HEK293T (cell line): ENCODE measurements around the gene BCAR3.

Source experiments
- CTCF ChIA-PET: fragments of 350-600 bp; formaldehyde crosslinking; extraction: SDS; loops from one replicate; lab custom pipeline; 2021; ENCODE audit warnings: antibody characterized with exemption, inconsistent platforms; lab: Yijun Ruan, JAX
- POLR2A ChIA-PET: fragments of 350-600 bp; formaldehyde crosslinking; extraction: SDS; loops from one replicate; lab custom pipeline; 2020; ENCODE audit warnings: antibody characterized with exemption, inconsistent platforms; lab: Yijun Ruan, JAX
- DNase-seq: peaks from one replicate; pipeline ENCODE4 v3.0.0; 2012; ENCODE audit warnings: mixed read lengths; ENCODE audit errors: extremely low spot score
- ARNT ChIP-seq: fragments of 450-650 bp; IDR thresholded peaks from 2 replicates; pipeline ENCODE4 v1.6.1; 2017; ENCODE audit warnings: mild to moderate bottlenecking
- BHLHE40 ChIP-seq: fragments of 450-650 bp; IDR thresholded peaks from 2 replicates; pipeline ENCODE4 v1.6.1; 2016; ENCODE audit warnings: mild to moderate bottlenecking, moderate library complexity, borderline replicate concordance
- CTBP1 ChIP-seq: fragments of 450-650 bp; IDR thresholded peaks from 2 replicates; pipeline ENCODE4 v1.6.1; 2016; ENCODE audit warnings: borderline replicate concordance
- ELF4 ChIP-seq: fragments of 450-650 bp; IDR thresholded peaks from 2 replicates; pipeline ENCODE4 v1.6.1; 2017; ENCODE audit warnings: antibody characterized with exemption
- FOXA1 ChIP-seq: fragments of 450-650 bp; IDR thresholded peaks from 2 replicates; pipeline ENCODE4 v1.6.1; 2016; ENCODE audit warnings: mild to moderate bottlenecking
- FOXK2 ChIP-seq: fragments of 450-650 bp; IDR thresholded peaks from 2 replicates; pipeline ENCODE4 v1.6.1; 2016; ENCODE audit warnings: mild to moderate bottlenecking
- FOXM1 ChIP-seq: fragments of 450-650 bp; IDR thresholded peaks from 2 replicates; pipeline ENCODE4 v1.6.1; 2017; ENCODE audit warnings: mild to moderate bottlenecking, borderline replicate concordance
- HDGF ChIP-seq: fragments of 450-650 bp; IDR thresholded peaks from 2 replicates; pipeline ENCODE4 v1.6.1; 2017; ENCODE audit warnings: antibody characterized with exemption, borderline replicate concordance
- L3MBTL2 ChIP-seq: fragments of 450-650 bp; conservative IDR thresholded peaks from 2 replicates; pipeline ENCODE4 v1.6.1; 2016; ENCODE audit warnings: mild to moderate bottlenecking
- LEF1 ChIP-seq: fragments of 450-650 bp; IDR thresholded peaks from 2 replicates; pipeline ENCODE4 v1.6.1; 2017; ENCODE audit warnings: mild to moderate bottlenecking, borderline replicate concordance
- NFRKB ChIP-seq: fragments of 450-650 bp; IDR thresholded peaks from 2 replicates; pipeline ENCODE4 v1.6.1; 2016; ENCODE audit warnings: mild to moderate bottlenecking, moderate library complexity
- PKNOX1 ChIP-seq: fragments of 450-650 bp; IDR thresholded peaks from 2 replicates; pipeline ENCODE4 v1.6.1; 2016
- SP1 ChIP-seq: fragments of 450-650 bp; IDR thresholded peaks from 2 replicates; pipeline ENCODE4 v1.6.1; 2017
- SUZ12 ChIP-seq: fragments of 450-650 bp; IDR thresholded peaks from 2 replicates; pipeline ENCODE4 v1.6.1; 2016; ENCODE audit warnings: mild to moderate bottlenecking
- TARDBP ChIP-seq: fragments of 450-650 bp; IDR thresholded peaks from 2 replicates; pipeline ENCODE4 v1.6.1; 2016
- ZNF384 ChIP-seq: fragments of 450-650 bp; IDR thresholded peaks from 2 replicates; pipeline ENCODE4 v1.6.1; 2016

Gene BCAR3

GRCh38 chr1:93692983-93693591 lies 11.4 kb upstream of the BCAR3 start:
- no peak for TF ChIP-seq BHLHE40
- no peak for TF ChIP-seq ARNT
- TF ChIP-seq FOXK2: no peak
- TF ChIP-seq ELF4: no peak
- no peak for TF ChIP-seq NFRKB
- TF ChIP-seq FOXM1: no peak
- ChIA-PET POLR2A (no interaction called here), CTCF (interaction anchor here (1.0 to 1.4 kb wide), 3 partner anchors 13 to 151 kb away, joined by 3 to 4 read pairs (median 4); no protein-coding TSS in a partner anchor)
- DNase-seq: no peak

- ChIA-PET POLR2A (interaction anchor here (0.8 kb wide), 1 partner anchor 9 kb away, joined by 3 read pairs; no protein-coding TSS in a partner anchor), CTCF (interaction anchor here (1.0 kb wide), 1 partner anchor 43 kb away, joined by 3 read pairs; no protein-coding TSS in a partner anchor)
- TF ChIP-seq PKNOX1 (no peak), HDGF (no peak), ELF4 (no peak), ARNT (no peak)
- no peak for DNase-seq
Measured at GRCh38 chr1:93692451-93692861, 10.8 kb upstream of the BCAR3 start.

- CTCF ChIA-PET: interaction anchor here (1.0 kb wide), 1 partner anchor 44 kb away, joined by 3 read pairs; no protein-coding TSS in a partner anchor
- no peak for DNase-seq
- POLR2A ChIA-PET: interaction anchor here (0.8 kb wide), 1 partner anchor 9 kb away, joined by 3 read pairs; no protein-coding TSS in a partner anchor
- TF ChIP-seq HDGF: no peak
- no peak for TF ChIP-seq SP1
- no peak for TF ChIP-seq SUZ12
- TF ChIP-seq FOXM1: no peak
- no peak for TF ChIP-seq L3MBTL2
Measured at GRCh38 chr1:93692026-93692425, 10.4 kb upstream of the BCAR3 start.

GRCh38 chr1:93690921-93691789 lies 9.5 kb upstream of the BCAR3 start:
- CTCF ChIA-PET: no interaction called here
- no peak for TF ChIP-seq BHLHE40
- no peak for TF ChIP-seq FOXK2
- no peak for TF ChIP-seq NFRKB
- TF ChIP-seq L3MBTL2: no peak
- no peak for TF ChIP-seq ELF4
- no peak for TF ChIP-seq LEF1
- TF ChIP-seq FOXM1: no peak
- TF ChIP-seq FOXA1: no peak
- no peak for TF ChIP-seq SP1
- TF ChIP-seq CTBP1: no peak
- no peak for TF ChIP-seq HDGF
- TF ChIP-seq SUZ12: no peak
- TF ChIP-seq ARNT: no peak
- no peak for TF ChIP-seq ZNF384
- TF ChIP-seq TARDBP: no peak
- TF ChIP-seq PKNOX1: no peak
- POLR2A ChIA-PET: no interaction called here
- no peak for DNase-seq

- no peak for DNase-seq
- TF ChIP-seq L3MBTL2 (no peak), BHLHE40 (no peak), FOXA1 (no peak), NFRKB (no peak), FOXM1 (no peak), CTBP1 (no peak), TARDBP (no peak), ZNF384 (no peak), LEF1 (no peak), SP1 (no peak), PKNOX1 (no peak), FOXK2 (no peak), ARNT (no peak), SUZ12 (no peak), HDGF (no peak), ELF4 (no peak)
- ChIA-PET CTCF (no interaction called here), POLR2A (no interaction called here)
Measured at GRCh38 chr1:93690341-93690740, 8.7 kb upstream of the BCAR3 start.

GRCh38 chr1:93689521-93690223 lies 8.0 kb upstream of the BCAR3 start:
- no peak for DNase-seq
- CTCF ChIA-PET: no interaction called here
- POLR2A ChIA-PET: no interaction called here
- no peak for TF ChIP-seq SUZ12
- no peak for TF ChIP-seq ZNF384
- no peak for TF ChIP-seq HDGF
- TF ChIP-seq TARDBP: no peak
- TF ChIP-seq BHLHE40: no peak
- TF ChIP-seq PKNOX1: no peak
- no peak for TF ChIP-seq FOXA1
